ENCODE data around the gene DENND4A.
"Not testable (repeated sequence)": the region's sequence is repeated elsewhere in the genome, so short reads cannot be mapped to it uniquely, and the experiment has no call there.

DENND4A gene

GRCh38 chr15:65757256-65757655 lies 34.8 kb downstream of the DENND4A start:
- no peak for DNase-seq (ENCODE audit: low read depth)

GRCh38 chr15:65752151-65752700 lies 39.9 kb downstream of the DENND4A start:
- DNase-seq (ENCODE audit: low read depth): no peak

GRCh38 chr15:65751431-65751830 lies 40.7 kb downstream of the DENND4A start:
- no peak for DNase-seq (ENCODE audit: low read depth)

- no peak for DNase-seq (ENCODE audit: low read depth)
Measured at GRCh38 chr15:65747265-65747664, 44.8 kb downstream of the DENND4A start.

- no peak for DNase-seq (ENCODE audit: low read depth)
Measured at GRCh38 chr15:65743637-65744252, 48.3 kb downstream of the DENND4A start.

GRCh38 chr15:65740148-65740547 lies 51.9 kb downstream of the DENND4A start:
- no peak for DNase-seq (ENCODE audit: low read depth)

GRCh38 chr15:65738649-65739048 lies 53.4 kb downstream of the DENND4A start:
- DNase-seq (ENCODE audit: low read depth): no peak

GRCh38 chr15:65733599-65733998 lies 58.5 kb downstream of the DENND4A start:
- DNase-seq (ENCODE audit: low read depth): not testable (repeated sequence)

GRCh38 chr15:65732698-65733097 lies 59.4 kb downstream of the DENND4A start:
- DNase-seq (ENCODE audit: low read depth): no peak

- DNase-seq (ENCODE audit: low read depth): no peak
Measured at GRCh38 chr15:65731926-65732325, 60.2 kb downstream of the DENND4A start.

GRCh38 chr15:65730549-65731172 lies 61.4 kb downstream of the DENND4A start:
- no peak for DNase-seq (ENCODE audit: low read depth)

GRCh38 chr15:65724464-65725215 lies 67.5 kb downstream of the DENND4A start:
- no peak for DNase-seq (ENCODE audit: low read depth)

GRCh38 chr15:65723876-65724275 lies 68.2 kb downstream of the DENND4A start:
- no peak for DNase-seq (ENCODE audit: low read depth)

- no peak for DNase-seq (ENCODE audit: low read depth)
Measured at GRCh38 chr15:65722191-65722590, 69.9 kb downstream of the DENND4A start.

GRCh38 chr15:65712415-65712814 lies 79.7 kb downstream of the DENND4A start:
- DNase-seq (ENCODE audit: low read depth): no peak

GRCh38 chr15:65695081-65695480 lies 97.0 kb downstream of the DENND4A start:
- DNase-seq (ENCODE audit: low read depth): no peak

GRCh38 chr15:65690778-65691177 lies 101.3 kb downstream of the DENND4A start:
- no peak for DNase-seq (ENCODE audit: low read depth)

- no peak for DNase-seq (ENCODE audit: low read depth)
Measured at GRCh38 chr15:65690173-65690572, 101.9 kb downstream of the DENND4A start.

GRCh38 chr15:65688462-65688861 lies 103.6 kb downstream of the DENND4A start:
- DNase-seq (ENCODE audit: low read depth): no peak

- no peak for DNase-seq (ENCODE audit: low read depth)
Measured at GRCh38 chr15:65682404-65682911, 109.6 kb downstream of the DENND4A start.

- no peak for DNase-seq (ENCODE audit: low read depth)
Measured at GRCh38 chr15:65680544-65680943, 111.5 kb downstream of the DENND4A start.

GRCh38 chr15:65676123-65676522 lies 116.0 kb downstream of the DENND4A start:
- no peak for DNase-seq (ENCODE audit: low read depth)

GRCh38 chr15:65675551-65675950 lies 116.5 kb downstream of the DENND4A start:
- no peak for DNase-seq (ENCODE audit: low read depth)

All from stimulated activated CD8-positive, alpha-beta memory T cell treated with anti-CD3 and anti-CD28 coated beads, Interleukin-7, amount 100 ng/mL, for 24 hours (primary cell).